ENCODE results near the gene MLST8.

- TF ChIP-seq CTCF (IDR thresholded peaks at IDR 0.05): no peak
- no peak for TF ChIP-seq POLR2A (IDR thresholded peaks at IDR 0.05)
Measured at GRCh38 chr16:2200313-2200712, 4.9 kb upstream of the MLST8 start.
